Measurements from ENCODE around the gene KCNK13. TPM values are rescaled to one million over a fixed set of nuclear protein-coding genes. Genes with fewer than 3 reads are reported as not detected.

Gene KCNK13
- total RNA-seq, 1 donor from 2014 or later = under 0.01 TPM

DNA sequence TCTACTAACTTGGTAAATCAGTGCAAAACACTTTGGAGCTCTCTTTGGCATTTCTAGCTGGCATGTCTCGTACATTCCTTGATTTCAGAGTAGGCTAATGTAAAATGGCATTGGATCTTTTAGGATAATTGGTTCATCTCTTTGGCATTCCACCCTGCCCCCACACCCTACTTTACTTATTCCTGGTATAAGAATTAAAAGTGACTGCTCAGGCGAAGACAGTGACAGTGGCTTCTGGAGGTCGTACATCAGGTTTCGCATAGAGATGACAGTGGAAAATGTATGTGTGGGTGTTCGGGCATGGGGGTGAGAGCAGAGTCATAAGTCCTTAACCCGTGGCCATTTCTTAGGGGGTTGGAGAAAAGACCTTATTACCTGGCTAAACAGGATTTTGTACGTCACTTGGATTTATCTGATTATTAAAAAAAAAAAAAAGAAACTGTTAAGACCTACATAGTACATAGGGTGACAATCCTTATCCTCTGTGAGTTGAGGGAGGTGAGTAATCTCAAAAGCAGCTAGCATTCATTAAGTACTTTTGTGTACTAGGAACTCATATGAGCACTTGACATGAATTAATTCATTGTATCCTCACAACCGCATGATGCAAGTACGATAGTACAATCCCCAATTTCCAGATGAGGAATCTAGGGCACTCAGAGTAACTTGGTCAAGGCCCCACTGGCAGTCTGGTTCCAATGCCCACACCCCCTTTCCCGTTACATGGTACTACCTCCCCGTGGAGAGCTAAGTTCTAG is 22.4 kb upstream of the KCNK13 start:
- H3K27ac ChIP-seq (ENCODE audit: low read depth, low read length) = no peak overlapping the region
- no peaks in the 10 kb centered on the region for H3K27me3 ChIP-seq (ENCODE audit: control insufficient read depth in 3 of 3, insufficient read depth in 3 of 3, low read length in 3 of 3)
- no peak overlapping the region for H3K9ac ChIP-seq (ENCODE audit: low read depth in 1 of 3, low read length in 3 of 3)
- peaks cover 0 to 12% (median 3%) of the 10 kb centered on the region in 3 donors for H3K36me3 ChIP-seq (ENCODE audit: control insufficient read depth in 3 of 3, insufficient read depth in 3 of 3, low read length in 3 of 3)
- no peaks in the 10 kb centered on the region for H3K9me3 ChIP-seq (ENCODE audit: control insufficient read depth in 3 of 3, low read length in 3 of 3)
- H3K4me3 ChIP-seq (ENCODE audit: low read length in 3 of 3) = no peak overlapping the region
- no peaks in the 10 kb centered on the region for H3K4me1 ChIP-seq (ENCODE audit: control insufficient read depth in 3 of 3, insufficient read depth in 3 of 3, low read length in 3 of 3)

DNA sequence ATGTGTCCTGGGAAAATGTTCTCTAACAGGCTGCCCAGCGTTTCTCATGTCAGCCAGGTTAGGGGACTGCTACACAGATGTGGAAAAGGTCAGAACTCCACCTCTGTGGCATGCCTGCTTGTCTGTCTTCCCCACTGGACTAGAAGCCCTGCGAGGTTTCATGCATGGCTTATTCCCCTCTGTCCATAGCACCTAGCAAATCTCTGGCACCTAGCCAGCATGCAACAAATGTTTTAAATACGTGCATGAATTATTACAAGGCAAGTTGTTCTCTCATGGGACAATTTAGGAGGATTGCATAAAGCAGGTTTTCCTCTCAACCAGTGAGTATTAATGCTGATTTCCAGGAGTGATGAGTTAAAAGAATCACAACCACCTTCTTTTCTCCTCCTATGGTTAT is 21.4 kb upstream of the KCNK13 start:
- no peaks in the 10 kb centered on the region for H3K4me1 ChIP-seq (ENCODE audit: control insufficient read depth in 3 of 3, insufficient read depth in 3 of 3, low read length in 3 of 3)
- no peak overlapping the region for H3K9ac ChIP-seq (ENCODE audit: low read depth in 1 of 3, low read length in 3 of 3)
- no peak overlapping the region for H3K4me3 ChIP-seq (ENCODE audit: low read length in 3 of 3)
- H3K27me3 ChIP-seq (ENCODE audit: control insufficient read depth in 3 of 3, insufficient read depth in 3 of 3, low read length in 3 of 3) = no peaks in the 10 kb centered on the region
- no peak overlapping the region for H3K27ac ChIP-seq (ENCODE audit: low read depth, low read length)
- no peaks in the 10 kb centered on the region for H3K9me3 ChIP-seq (ENCODE audit: control insufficient read depth in 3 of 3, low read length in 3 of 3)
- H3K36me3 ChIP-seq (ENCODE audit: control insufficient read depth in 3 of 3, insufficient read depth in 3 of 3, low read length in 3 of 3) = peaks cover 0 to 8% (median 7%) of the 10 kb centered on the region in 3 donors

- peaks cover 0 to 7% (median 3%) of the 10 kb centered on the region in 3 donors for H3K36me3 ChIP-seq (ENCODE audit: control insufficient read depth in 3 of 3, insufficient read depth in 3 of 3, low read length in 3 of 3)
- no peaks in the 10 kb centered on the region for H3K9me3 ChIP-seq (ENCODE audit: control insufficient read depth in 3 of 3, low read length in 3 of 3)
- H3K9ac ChIP-seq (ENCODE audit: low read depth in 1 of 3, low read length in 3 of 3) = no peak overlapping the region
- no peaks in the 10 kb centered on the region for H3K27me3 ChIP-seq (ENCODE audit: control insufficient read depth in 3 of 3, insufficient read depth in 3 of 3, low read length in 3 of 3)
- no peak overlapping the region for H3K4me3 ChIP-seq (ENCODE audit: low read length in 3 of 3)
- no peaks in the 10 kb centered on the region for H3K4me1 ChIP-seq (ENCODE audit: control insufficient read depth in 3 of 3, insufficient read depth in 3 of 3, low read length in 3 of 3)
- H3K27ac ChIP-seq (ENCODE audit: low read depth, low read length) = no peak overlapping the region
These were observed 19.1 kb upstream of the KCNK13 start for GRCh38 chr14:90042496-90043252.

- no peak overlapping the region for H3K4me3 ChIP-seq (ENCODE audit: low read length in 3 of 3)
- H3K9ac ChIP-seq (ENCODE audit: low read depth in 1 of 3, low read length in 3 of 3) = no peak overlapping the region
- H3K27ac ChIP-seq (ENCODE audit: low read depth, low read length) = no peak overlapping the region
- no peaks in the 10 kb centered on the region for H3K9me3 ChIP-seq (ENCODE audit: control insufficient read depth in 3 of 3, low read length in 3 of 3)
- H3K27me3 ChIP-seq (ENCODE audit: control insufficient read depth in 3 of 3, insufficient read depth in 3 of 3, low read length in 3 of 3) = no peaks in the 10 kb centered on the region
- H3K36me3 ChIP-seq (ENCODE audit: control insufficient read depth in 3 of 3, insufficient read depth in 3 of 3, low read length in 3 of 3) = peaks cover 0 to 5% (median 3%) of the 10 kb centered on the region in 3 donors
- H3K4me1 ChIP-seq (ENCODE audit: control insufficient read depth in 3 of 3, insufficient read depth in 3 of 3, low read length in 3 of 3) = no peaks in the 10 kb centered on the region
These were observed 16.2 kb upstream of the KCNK13 start for GRCh38 chr14:90045616-90046015.

- no peak overlapping the region for H3K9ac ChIP-seq (ENCODE audit: low read depth in 1 of 3, low read length in 3 of 3)
These were observed 12.4 kb upstream of the KCNK13 start for GRCh38 chr14:90049390-90049789.

GRCh38 chr14:90050271-90050670 is 11.5 kb upstream of the KCNK13 start:
- H3K36me3 ChIP-seq (ENCODE audit: control insufficient read depth in 3 of 3, insufficient read depth in 3 of 3, low read length in 3 of 3) = no peaks in the 10 kb centered on the region
- H3K27me3 ChIP-seq (ENCODE audit: control insufficient read depth in 3 of 3, insufficient read depth in 3 of 3, low read length in 3 of 3) = peaks cover 7 to 15% (median 11%) of the 10 kb centered on the region in 3 donors
- H3K4me1 ChIP-seq (ENCODE audit: control insufficient read depth in 3 of 3, insufficient read depth in 3 of 3, low read length in 3 of 3) = no peaks in the 10 kb centered on the region
- no peak overlapping the region for H3K27ac ChIP-seq (ENCODE audit: low read depth, low read length)
- H3K9ac ChIP-seq (ENCODE audit: low read depth in 1 of 3, low read length in 3 of 3) = no peak overlapping the region
- no peak overlapping the region for H3K4me3 ChIP-seq (ENCODE audit: low read length in 3 of 3)
- no peaks in the 10 kb centered on the region for H3K9me3 ChIP-seq (ENCODE audit: control insufficient read depth in 3 of 3, low read length in 3 of 3)

More at GRCh38 chr14:90049390-90049789, 12.4 kb upstream of the KCNK13 start:
- H3K4me3 ChIP-seq (ENCODE audit: low read length in 3 of 3) = no peak overlapping the region
- no peak overlapping the region for H3K27ac ChIP-seq (ENCODE audit: low read depth, low read length)
- peaks cover 7 to 11% (median 11%) of the 10 kb centered on the region in 3 donors for H3K27me3 ChIP-seq (ENCODE audit: control insufficient read depth in 3 of 3, insufficient read depth in 3 of 3, low read length in 3 of 3)
- peaks cover 0 to 5% (median 0%) of the 10 kb centered on the region in 3 donors for H3K36me3 ChIP-seq (ENCODE audit: control insufficient read depth in 3 of 3, insufficient read depth in 3 of 3, low read length in 3 of 3)
- H3K4me1 ChIP-seq (ENCODE audit: control insufficient read depth in 3 of 3, insufficient read depth in 3 of 3, low read length in 3 of 3) = no peaks in the 10 kb centered on the region
- H3K9me3 ChIP-seq (ENCODE audit: control insufficient read depth in 3 of 3, low read length in 3 of 3) = no peaks in the 10 kb centered on the region

- H3K9me3 ChIP-seq (ENCODE audit: control insufficient read depth in 3 of 3, low read length in 3 of 3) = no peaks in the 10 kb centered on the region
- H3K9ac ChIP-seq (ENCODE audit: low read depth in 1 of 3, low read length in 3 of 3) = no peak overlapping the region
- H3K4me3 ChIP-seq (ENCODE audit: low read length in 3 of 3) = no peak overlapping the region
- no peaks in the 10 kb centered on the region for H3K4me1 ChIP-seq (ENCODE audit: control insufficient read depth in 3 of 3, insufficient read depth in 3 of 3, low read length in 3 of 3)
- peaks cover 12 to 18% (median 15%) of the 10 kb centered on the region in 3 donors for H3K27me3 ChIP-seq (ENCODE audit: control insufficient read depth in 3 of 3, insufficient read depth in 3 of 3, low read length in 3 of 3)
- H3K27ac ChIP-seq (ENCODE audit: low read depth, low read length) = no peak overlapping the region
- no peaks in the 10 kb centered on the region for H3K36me3 ChIP-seq (ENCODE audit: control insufficient read depth in 3 of 3, insufficient read depth in 3 of 3, low read length in 3 of 3)
These were observed 8.8 kb upstream of the KCNK13 start for GRCh38 chr14:90053044-90053443.

- Histone ChIP-seq H3K27me3 (ENCODE audit: control insufficient read depth in 3 of 3, insufficient read depth in 3 of 3, low read length in 3 of 3) (peaks cover 18 to 21% (median 20%) of the 10 kb centered on the region in 3 donors), H3K4me3 (ENCODE audit: low read length in 3 of 3) (no peak overlapping the region), H3K9me3 (ENCODE audit: control insufficient read depth in 3 of 3, low read length in 3 of 3) (no peaks in the 10 kb centered on the region), H3K36me3 (ENCODE audit: control insufficient read depth in 3 of 3, insufficient read depth in 3 of 3, low read length in 3 of 3) (no peaks in the 10 kb centered on the region), H3K4me1 (ENCODE audit: control insufficient read depth in 3 of 3, insufficient read depth in 3 of 3, low read length in 3 of 3) (no peaks in the 10 kb centered on the region), H3K27ac (ENCODE audit: low read depth, low read length) (no peak overlapping the region), H3K9ac (ENCODE audit: low read depth in 1 of 3, low read length in 3 of 3) (no peak overlapping the region)
These were observed 7.0 kb upstream of the KCNK13 start for GRCh38 chr14:90054803-90055202.

GRCh38 chr14:90056826-90057225 is 5.0 kb upstream of the KCNK13 start:
- H3K9me3 ChIP-seq (ENCODE audit: control insufficient read depth in 3 of 3, low read length in 3 of 3) = no peaks in the 10 kb centered on the region
- peaks cover 29 to 32% (median 30%) of the 10 kb centered on the region in 3 donors for H3K27me3 ChIP-seq (ENCODE audit: control insufficient read depth in 3 of 3, insufficient read depth in 3 of 3, low read length in 3 of 3)
- peaks cover 4 to 10% (median 7%) of the 10 kb centered on the region in 3 donors for H3K4me1 ChIP-seq (ENCODE audit: control insufficient read depth in 3 of 3, insufficient read depth in 3 of 3, low read length in 3 of 3)
- H3K9ac ChIP-seq (ENCODE audit: low read depth in 1 of 3, low read length in 3 of 3) = no peak overlapping the region
- H3K36me3 ChIP-seq (ENCODE audit: control insufficient read depth in 3 of 3, insufficient read depth in 3 of 3, low read length in 3 of 3) = no peaks in the 10 kb centered on the region
- no peak overlapping the region for H3K27ac ChIP-seq (ENCODE audit: low read depth, low read length)
- H3K4me3 ChIP-seq (ENCODE audit: low read length in 3 of 3) = no peak overlapping the region

GRCh38 chr14:90058876-90059458 is 2.8 kb upstream of the KCNK13 start:
- no peak overlapping the region for H3K9ac ChIP-seq (ENCODE audit: low read depth in 1 of 3, low read length in 3 of 3)
- peaks cover 46 to 47% (median 47%) of the 10 kb centered on the region in 3 donors for H3K27me3 ChIP-seq (ENCODE audit: control insufficient read depth in 3 of 3, insufficient read depth in 3 of 3, low read length in 3 of 3)
- no peaks in the 10 kb centered on the region for H3K36me3 ChIP-seq (ENCODE audit: control insufficient read depth in 3 of 3, insufficient read depth in 3 of 3, low read length in 3 of 3)
- no peaks in the 10 kb centered on the region for H3K9me3 ChIP-seq (ENCODE audit: control insufficient read depth in 3 of 3, low read length in 3 of 3)
- H3K4me1 ChIP-seq (ENCODE audit: control insufficient read depth in 3 of 3, insufficient read depth in 3 of 3, low read length in 3 of 3) = peaks cover 11 to 18% (median 17%) of the 10 kb centered on the region in 3 donors
- no peak overlapping the region for H3K4me3 ChIP-seq (ENCODE audit: low read length in 3 of 3)
- no peak overlapping the region for H3K27ac ChIP-seq (ENCODE audit: low read depth, low read length)
